Fibroblast of upper back skin (primary cell): ENCODE measurements around the gene SIGLEC1.

ENCODE experiments used
- DNase-seq: peaks from one replicate; pipeline ENCODE4 v3.0.0-alpha.2; 2013

SIGLEC1 gene

DNA sequence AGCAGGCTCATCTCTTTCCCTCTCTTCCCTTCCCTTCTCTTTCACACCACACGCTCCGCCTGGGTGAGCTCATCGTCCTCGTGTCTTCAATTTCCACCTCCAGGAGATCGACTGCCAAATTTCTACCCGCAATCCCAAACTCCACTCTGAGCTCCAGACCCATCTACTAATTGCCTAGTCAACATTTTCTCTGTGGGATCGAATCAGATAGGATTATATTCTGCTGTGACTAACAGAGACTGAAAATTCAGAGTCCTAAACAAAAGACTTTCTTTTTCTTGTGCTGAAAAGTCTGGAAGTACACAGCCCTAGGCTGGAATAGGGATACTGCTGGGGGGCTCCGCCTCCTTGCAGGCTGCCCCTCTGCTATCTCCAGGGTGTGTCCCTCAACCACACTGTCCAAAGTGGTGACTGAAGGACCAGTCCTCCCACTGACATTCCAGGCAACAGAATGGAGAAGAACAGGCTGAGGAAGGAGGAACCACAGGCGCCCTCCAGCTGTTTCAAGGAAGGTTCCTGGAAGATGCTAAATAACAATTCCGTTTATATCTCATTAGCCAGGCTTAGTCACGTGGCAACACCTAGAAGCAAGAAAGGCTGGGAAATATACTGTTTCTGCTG lies 15.1 kb upstream of the SIGLEC1 start:
- DNase-seq = peak; percentile 57

- no peak for DNase-seq
Measured at GRCh38 chr20:3724356-3724755, 12.0 kb upstream of the SIGLEC1 start.

DNA sequence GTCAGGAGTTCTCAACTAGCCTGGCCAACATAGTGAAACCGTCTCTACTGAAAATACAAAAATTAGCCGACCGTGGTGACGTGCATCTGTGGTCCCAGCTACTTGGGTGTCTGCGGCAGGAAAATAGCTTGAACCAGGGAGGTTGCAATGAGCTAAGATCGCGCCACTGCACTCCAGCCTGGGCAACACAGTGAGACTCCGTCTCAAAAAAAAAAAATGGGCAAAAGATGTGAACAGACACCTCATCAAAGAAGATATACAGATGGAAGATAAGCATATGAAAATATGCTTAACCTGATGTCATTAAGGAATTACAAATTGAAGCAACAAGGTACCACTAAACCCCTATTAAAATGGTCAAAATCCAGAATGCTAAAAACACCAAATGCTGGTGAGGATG lies 10.9 kb upstream of the SIGLEC1 start:
- DNase-seq = no peak

GRCh38 chr20:3721912-3722311 lies 9.5 kb upstream of the SIGLEC1 start:
- no peak for DNase-seq

- DNase-seq = no peak
Measured at GRCh38 chr20:3720626-3721025, 8.2 kb upstream of the SIGLEC1 start.

DNA sequence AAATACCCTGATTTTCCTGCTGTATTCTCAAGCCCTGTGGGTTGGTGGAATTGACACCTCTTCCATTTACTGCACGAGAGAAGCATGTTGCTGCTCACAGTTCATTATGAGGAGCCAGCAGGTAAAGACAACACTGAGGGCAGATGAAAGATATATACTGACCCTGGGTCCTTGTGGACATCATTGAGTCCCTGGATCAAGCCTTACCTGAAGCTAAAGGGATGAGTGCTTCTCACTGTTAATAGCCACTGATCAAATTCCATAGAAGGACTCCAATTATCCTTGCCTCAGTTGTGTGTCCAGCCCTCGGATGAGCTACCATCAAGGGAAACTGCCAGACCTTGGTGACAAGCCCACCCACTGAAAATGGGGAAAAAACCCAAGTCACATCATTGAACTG lies 7.7 kb upstream of the SIGLEC1 start:
- DNase-seq = no peak

GRCh38 chr20:3719046-3719445 lies 6.6 kb upstream of the SIGLEC1 start:
- no peak for DNase-seq

- peak; percentile 51 for DNase-seq
Measured at GRCh38 chr20:3716195-3716834, 3.9 kb upstream of the SIGLEC1 start.

- DNase-seq = no peak
Measured at GRCh38 chr20:3714092-3714491, 1.7 kb upstream of the SIGLEC1 start.

DNA sequence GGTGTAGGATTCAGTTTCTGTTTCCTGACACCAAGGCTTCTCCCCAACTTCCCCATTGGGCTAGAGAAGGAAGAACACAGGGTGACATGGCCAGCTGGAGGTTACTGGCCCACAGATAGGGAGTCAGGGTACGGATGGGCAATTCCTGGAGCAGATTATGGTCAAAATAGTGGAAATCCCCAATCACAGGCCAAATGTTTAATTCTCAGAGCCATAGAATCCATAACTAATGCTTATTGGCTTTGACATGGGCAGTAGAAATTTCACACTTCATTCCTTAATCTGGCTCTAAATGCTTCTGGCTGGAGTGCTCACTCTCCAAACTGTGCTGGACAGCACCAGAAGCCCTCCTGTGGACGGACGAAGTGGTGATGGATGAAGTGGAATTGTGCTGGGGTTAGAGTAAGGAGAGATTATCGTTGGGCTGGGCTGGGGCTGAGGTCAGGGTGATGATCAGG lies 887 bp downstream of the SIGLEC1 start:
- DNase-seq = no peak

GRCh38 chr20:3710703-3711483 lies 1.5 kb downstream of the SIGLEC1 start:
- DNase-seq = peak; percentile 49

DNA sequence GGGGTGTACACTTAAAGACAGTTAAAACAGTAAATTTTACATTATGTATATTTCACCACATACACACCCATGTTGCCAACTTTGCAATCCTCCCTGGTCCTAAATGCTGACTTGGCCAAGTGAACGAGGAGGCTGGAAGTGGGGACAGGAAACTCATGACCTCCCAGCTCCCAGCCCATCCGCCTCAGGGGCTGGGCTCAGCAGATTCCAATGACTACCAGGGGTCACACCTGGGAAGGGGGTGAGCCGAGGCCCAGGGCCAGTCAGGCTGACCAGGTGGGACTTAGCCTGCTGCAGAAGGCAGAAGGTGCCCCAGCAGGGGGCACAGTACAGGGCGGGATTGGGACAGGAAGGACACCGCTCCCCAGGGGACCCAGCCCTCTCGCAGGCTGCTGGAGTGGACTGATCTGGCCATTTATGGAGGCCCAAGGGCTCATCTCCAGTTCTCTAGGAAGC lies 2.4 kb downstream of the SIGLEC1 start:
- no peak for DNase-seq

GRCh38 chr20:3707508-3707899 lies 4.9 kb downstream of the SIGLEC1 start:
- DNase-seq = no peak

DNA sequence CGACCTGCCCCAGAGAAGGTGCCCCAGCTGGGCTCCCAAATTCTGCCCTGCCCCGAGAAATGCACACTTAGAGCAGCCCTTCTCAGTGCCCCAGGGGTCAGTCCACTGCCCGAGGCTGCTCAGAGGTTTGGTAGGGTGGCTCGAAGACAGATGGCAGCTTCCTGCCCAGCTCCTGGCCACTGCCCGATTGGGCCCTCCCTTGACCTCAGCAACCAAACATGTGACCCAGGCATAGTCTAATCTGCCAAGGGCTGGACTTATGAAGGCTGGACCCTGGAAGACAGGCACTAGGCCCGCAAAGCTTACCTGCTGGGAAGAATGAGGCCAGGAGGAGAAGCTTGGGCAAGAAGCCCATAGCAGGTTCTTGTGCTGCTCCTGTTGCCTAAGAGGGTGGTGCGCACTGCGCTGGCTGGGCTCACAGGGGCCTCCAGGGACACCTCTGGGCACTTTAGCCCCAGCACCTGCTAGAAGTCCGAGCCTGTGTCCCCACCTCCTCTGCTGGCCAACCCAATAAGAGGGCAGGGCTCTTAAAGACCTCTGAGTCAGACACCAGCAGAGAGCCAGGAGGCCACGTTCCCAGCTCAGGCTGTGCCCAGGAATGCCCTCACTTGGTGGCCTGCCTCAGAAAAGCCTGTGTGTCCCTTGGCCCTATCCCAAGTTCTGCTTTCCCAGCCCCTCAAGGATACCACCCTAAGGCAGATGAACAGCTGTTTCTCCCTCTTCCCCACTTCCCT lies 5.5 kb downstream of the SIGLEC1 start:
- DNase-seq = no peak

GRCh38 chr20:3705970-3706739 lies 6.2 kb downstream of the SIGLEC1 start:
- no peak for DNase-seq

GRCh38 chr20:3705491-3705969 lies 6.9 kb downstream of the SIGLEC1 start:
- no peak for DNase-seq

DNA sequence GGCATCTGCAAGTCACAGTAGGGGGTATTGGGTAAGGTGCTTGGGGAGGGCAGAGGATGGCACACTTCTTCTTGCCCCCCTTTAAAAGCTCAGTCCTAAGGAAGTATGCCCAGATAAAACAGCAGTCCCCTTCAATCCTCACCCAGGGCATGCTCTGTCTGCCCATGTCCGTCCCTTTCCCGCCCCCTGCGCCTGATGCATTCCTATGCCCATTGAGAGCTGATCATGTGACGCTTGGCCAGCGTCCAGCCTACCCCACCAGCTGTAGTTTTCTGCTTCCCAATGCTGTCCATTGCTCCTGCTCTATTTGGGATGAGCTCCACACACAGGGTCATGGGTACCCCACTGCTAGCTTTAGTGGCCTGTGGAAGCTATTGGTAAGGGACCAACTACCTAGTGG lies 8.3 kb downstream of the SIGLEC1 start:
- no peak for DNase-seq

DNA sequence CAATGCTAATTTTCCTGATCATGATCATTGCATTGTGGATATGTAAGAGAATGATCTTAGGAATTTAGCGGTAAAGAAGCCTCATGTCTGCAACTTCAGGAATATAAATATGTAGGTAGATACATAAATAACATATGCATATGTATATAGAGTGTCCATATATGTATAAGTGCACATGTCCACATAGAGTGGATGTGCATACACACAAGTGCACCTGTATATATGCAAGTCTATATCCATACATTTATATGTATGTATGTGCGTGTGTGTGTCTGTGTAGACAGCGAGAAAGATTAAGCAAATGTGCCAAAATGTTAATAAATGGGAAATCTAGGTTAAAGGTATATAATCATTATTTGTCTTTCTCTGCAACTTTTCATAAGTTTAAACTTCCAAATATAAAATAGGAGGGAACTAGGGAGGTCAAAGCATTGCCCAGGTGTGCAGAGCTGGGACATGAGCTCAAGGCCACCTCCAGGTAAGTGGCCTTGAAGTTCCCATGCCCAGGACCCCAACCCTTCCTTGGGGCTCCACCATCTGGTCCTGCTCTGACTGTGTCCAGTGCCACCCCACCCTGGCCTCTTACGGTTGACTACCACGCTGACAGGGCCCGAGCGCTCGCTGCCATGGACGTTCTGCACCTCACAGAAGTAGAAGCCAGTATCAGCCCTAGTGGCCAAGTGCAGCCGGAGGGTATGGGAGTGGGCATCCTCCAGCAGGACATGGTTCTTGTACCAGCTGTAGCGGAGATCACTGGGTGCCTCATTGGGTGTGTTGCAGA lies 9.6 kb downstream of the SIGLEC1 start:
- no peak for DNase-seq

GRCh38 chr20:3701061-3701998 lies 11.1 kb downstream of the SIGLEC1 start:
- no peak for DNase-seq

DNA sequence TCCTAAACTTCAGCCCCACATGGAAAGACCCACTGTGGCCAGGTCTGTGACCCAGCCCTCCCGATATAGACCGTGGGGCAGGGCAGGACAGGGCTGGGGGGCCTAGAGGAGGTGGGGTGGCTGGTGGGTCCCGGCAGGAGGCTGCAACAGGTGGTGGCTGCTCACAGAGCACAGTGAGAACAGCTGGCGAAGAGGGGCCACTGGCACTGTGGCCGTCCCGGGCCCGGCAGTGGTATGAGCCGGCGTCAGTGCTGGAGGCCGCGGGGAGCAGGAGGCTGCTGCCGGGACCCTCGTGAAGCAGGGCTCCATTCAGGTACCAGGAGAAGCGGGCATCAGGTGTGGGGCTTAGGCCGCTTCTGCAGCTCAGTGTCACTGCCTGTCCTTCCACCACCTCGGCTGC lies 13.4 kb downstream of the SIGLEC1 start:
- no peak for DNase-seq
